ENCODE measurements around the gene HES3.
A peak's percentile ranks its signal among the peaks of the same experiment; 100 is the strongest.
"Not testable (repeated sequence)": the region's sequence is repeated elsewhere in the genome, so short reads cannot be mapped to it uniquely, and the experiment has no call there.

HES3 gene

DNA sequence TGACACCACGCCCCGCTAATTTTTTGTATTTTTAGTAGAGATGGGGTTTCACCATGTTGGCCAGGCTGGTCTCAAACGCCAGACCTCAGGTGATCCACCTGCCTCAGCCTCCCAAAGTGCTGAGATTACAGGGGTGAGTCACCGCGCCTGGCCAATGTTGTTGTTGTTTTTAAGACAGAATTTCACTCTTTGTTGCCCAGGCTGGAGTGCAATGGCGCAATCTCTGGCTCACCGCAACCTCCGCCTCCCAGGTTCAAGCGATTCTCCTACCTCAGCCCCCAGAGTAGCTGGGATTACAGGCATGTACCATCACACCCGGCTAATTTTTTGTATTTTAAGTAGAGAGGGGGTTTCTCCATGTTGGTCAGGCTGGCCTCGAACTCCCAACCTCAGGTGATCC is 24.3 kb upstream of the HES3 start:
- DNase-seq (ENCODE audit: low read depth) = not testable (repeated sequence)

DNA sequence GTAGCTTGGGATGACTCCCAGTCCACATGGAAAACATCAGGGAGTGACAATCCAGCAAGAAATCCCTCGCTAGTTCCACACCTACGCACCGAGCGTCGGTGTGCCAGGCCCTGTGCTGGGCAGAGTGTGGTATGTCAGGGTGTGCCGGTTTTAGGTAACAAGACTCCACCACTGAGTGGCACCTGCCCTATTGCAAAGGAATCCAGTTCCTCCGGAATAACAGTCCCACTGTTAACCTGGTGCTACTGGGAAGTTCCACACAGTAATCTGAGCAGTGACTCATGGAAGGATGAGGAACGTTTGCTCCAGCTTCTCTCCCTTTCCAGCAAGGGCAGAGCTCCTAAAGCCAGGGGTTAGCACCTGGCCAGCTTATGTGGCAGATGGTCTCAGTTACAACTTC is 23.7 kb upstream of the HES3 start:
- no peak for DNase-seq (ENCODE audit: low read depth)

DNA sequence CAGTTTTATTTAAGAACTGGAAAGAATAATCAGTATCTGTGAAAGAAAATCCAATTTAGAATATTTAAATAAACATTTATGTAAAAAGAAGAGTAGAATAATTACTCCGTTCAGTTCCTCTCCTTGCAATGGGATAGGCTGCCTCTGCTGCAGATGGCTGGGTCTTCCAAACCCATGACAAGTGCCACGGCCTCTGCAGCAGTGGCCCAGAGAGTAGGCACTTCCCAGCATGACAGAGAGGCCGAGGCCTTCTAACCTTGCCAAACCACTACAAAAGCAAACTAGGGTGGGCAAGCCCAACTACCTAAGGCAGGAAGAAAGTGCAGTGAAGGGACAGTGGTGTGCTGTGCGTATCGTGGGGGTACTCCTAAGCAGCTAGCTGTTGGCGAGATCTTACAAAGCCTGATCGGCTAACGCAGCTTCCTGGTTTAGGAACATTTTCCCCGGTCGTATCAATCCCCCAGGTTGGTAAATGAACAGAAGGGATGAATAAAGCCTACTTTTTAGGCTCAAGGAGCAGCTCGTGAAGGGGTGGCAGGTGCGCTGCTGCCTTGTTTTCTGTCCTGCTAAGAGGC is 22.7 kb upstream of the HES3 start:
- no peak for DNase-seq (ENCODE audit: low read depth)

DNA sequence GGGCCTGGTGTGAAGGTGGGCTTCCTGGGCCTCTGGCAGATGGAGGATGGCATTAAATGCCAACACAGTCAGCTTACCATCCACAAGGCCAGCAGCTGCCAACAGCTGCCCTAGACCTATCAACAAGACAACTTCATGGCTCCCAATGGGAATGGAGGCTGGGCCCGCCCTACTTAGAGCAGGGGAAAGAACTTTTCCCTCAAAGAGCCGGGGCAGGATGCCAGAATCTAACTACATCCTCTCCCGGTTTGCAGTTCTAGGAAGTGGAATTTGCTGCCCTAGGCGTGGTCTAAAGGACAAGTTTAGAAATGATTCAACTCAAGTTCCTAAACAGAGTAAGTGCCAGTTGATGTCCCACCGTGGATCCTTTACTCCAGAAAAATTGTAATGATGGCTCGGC is 21.3 kb upstream of the HES3 start:
- no peak for DNase-seq (ENCODE audit: low read depth)

DNA sequence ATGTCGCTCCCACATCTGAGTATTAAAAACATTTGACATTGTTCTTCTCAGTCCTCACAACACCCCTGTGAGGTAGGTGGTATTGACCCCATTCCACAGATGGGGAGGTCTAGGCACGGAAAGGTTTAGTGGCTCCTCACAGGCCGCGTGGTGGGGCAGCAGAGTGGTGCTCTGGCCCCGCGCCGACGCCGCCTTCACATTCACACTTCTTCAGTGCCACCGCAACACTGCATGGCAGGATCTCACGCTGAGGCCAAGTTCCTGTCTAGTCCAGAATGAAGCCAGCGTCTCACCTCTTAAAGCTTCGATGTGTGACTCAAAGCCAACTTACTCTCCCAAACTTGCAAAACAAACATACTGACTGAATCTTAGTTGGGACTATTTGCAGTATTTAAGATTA is 20.4 kb upstream of the HES3 start:
- no peak for DNase-seq (ENCODE audit: low read depth)

DNA sequence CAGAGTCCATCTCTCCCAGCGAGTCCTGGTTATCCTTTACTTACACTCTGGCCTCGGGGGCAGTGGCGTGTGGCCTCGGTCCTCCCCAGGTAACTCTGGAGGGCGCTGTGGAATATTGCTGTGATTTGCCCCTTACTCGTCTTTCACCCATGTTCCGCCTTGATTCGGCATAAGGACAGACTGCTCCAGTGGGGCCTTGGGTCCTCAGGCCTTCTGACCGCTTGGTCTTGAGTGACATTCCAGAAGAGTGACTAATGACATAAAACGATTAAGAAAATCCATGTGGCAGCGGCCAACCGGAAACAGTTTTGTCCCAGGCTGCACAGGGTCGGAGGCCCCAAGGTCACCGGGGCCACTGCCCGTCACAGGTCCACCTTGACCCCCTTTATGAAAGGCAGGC is 19.3 kb upstream of the HES3 start:
- DNase-seq (ENCODE audit: low read depth) = no peak

GRCh38 chr1:6225651-6226050 is 18.3 kb upstream of the HES3 start:
- DNase-seq (ENCODE audit: low read depth) = no peak

- no peak for DNase-seq (ENCODE audit: low read depth)
Measured at GRCh38 chr1:6233376-6233775, 10.6 kb upstream of the HES3 start.

DNA sequence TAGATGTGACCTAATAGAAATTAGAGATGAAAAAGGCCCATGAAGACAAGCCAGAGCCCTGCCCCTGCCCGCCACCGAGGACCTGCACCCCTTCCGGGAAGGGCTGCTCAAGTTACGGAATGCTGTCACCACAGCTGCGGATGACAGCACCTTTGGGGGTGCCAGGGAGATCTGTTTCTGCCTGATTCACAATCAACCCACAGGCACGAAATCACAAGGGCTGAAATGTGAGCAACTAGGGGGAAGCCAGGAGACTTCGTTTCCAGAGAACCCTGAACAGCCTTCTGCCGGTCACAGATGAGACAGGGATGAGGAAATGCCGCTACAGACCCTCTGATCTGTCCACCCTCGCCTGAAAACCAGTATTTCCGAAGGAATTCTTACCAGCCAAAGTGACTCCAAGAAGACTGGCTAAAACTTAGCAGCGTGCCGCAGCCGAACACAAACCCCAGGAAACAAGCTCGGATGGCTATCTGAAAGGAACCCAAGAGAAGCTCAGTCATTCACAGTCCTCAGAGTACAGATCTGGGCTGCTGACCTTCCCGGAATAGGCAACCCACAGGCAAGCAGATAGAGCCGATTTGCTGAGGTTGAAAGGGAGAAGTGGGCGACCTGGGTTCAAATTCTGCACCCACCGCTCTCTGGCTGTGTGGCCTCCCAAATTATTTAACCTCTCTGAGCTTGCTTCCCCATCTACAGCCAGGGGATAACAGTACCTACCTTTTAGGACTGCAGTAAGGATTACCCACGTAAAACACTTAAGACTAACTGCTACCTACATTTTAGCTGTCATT is 9.3 kb upstream of the HES3 start:
- no peak for DNase-seq (ENCODE audit: low read depth)

GRCh38 chr1:6235296-6235677 is 8.7 kb upstream of the HES3 start:
- DNase-seq (ENCODE audit: low read depth) = no peak

GRCh38 chr1:6237093-6237492 is 6.9 kb upstream of the HES3 start:
- no peak for DNase-seq (ENCODE audit: low read depth)

GRCh38 chr1:6239213-6239752 is 4.7 kb upstream of the HES3 start:
- no peak for DNase-seq (ENCODE audit: low read depth)

- no peak for DNase-seq (ENCODE audit: low read depth)
Measured at GRCh38 chr1:6239950-6240768, 3.8 kb upstream of the HES3 start.

- no peak for DNase-seq (ENCODE audit: low read depth)
Measured at GRCh38 chr1:6241107-6241886, 2.7 kb upstream of the HES3 start.

- no peak for DNase-seq (ENCODE audit: low read depth)
Measured at GRCh38 chr1:6241887-6242740, 1.9 kb upstream of the HES3 start.

- DNase-seq (ENCODE audit: low read depth) = no peak
Measured at GRCh38 chr1:6243053-6243834, 735 bp upstream of the HES3 start.

DNA sequence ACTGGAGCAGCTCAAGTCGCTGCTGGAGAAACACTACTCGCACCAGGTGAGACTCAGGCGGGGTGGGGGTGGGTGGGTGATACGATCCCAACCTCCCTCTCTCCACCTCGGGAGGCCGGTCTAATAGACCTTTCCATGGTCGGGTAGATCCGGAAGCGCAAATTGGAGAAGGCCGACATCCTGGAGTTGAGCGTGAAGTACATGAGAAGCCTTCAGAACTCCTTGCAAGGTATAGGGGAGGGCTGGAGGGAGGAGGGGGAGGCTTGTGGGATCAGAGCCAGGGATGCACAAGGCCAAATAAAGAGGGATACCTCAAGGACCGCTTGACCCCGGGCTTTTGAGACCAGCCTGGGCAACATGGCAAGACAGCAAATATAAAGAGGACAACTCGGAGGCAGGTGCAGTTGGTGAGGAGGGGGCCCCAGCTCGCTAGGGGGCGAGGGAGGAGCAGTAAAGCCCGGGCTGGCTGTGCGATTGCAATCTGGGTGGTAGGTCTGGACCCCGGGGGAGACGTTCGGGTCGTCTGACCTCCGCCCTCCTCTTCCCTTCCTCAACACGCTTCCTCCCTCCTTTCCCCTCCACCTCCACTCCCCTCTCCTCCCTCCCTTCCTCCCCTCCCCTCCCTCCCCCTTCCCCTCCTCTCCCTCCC is 546 bp downstream of the HES3 start:
- no peak for DNase-seq (ENCODE audit: low read depth)

GRCh38 chr1:6245086-6245868 is 1.3 kb downstream of the HES3 start:
- peak; percentile 76 for DNase-seq (ENCODE audit: low read depth)

All from activated T-cell treated with anti-CD3 and anti-CD28 coated beads for 1 hour (primary cell).